Upper lobe of left lung (tissue), 4 donors: ENCODE data around the gene AFAP1.

ENCODE experiments used
- CTCF ChIP-seq, 6 experiments: fragments of 450-650 bp in 4 of 6; fragments of 200-600 bp in 2 of 6; sonication (generic) in 2 of 6; IDR thresholded peaks; one replicate each; pipeline ENCODE4 v1.5.1; 2016 to 2019; ENCODE audit warnings: antibody characterized with exemption in 6 of 6
- POLR2A ChIP-seq, 4 donors: fragments of 450-650 bp; IDR thresholded peaks; one replicate each; pipeline ENCODE4 v1.5.1; 2016 to 2017; ENCODE audit warnings: antibody characterized with exemption in 4 of 4, mild to moderate bottlenecking in 2 of 4
- POLR2AphosphoS5 ChIP-seq, 2 donors: sonication (generic); formaldehyde crosslinking; IDR thresholded peaks; one replicate each; pipeline ENCODE4 v1.5.1; 2017; ENCODE audit warnings: antibody characterized with exemption in 2 of 2

GRCh38 chr4:7716010-7716721 lies 223.5 kb downstream of the AFAP1 start:
- no peak for TF ChIP-seq POLR2AphosphoS5 (IDR thresholded peaks at IDR 0.05)
- TF ChIP-seq POLR2A (IDR thresholded peaks at IDR 0.05) = no peak
- no peak for TF ChIP-seq CTCF (IDR thresholded peaks at IDR 0.05)
